K562 (cell line): ENCODE data around the gene TRAF3IP1.

Source experiments
- BHLHE40 ChIP-seq: IDR thresholded peaks from 2 replicates; pipeline ENCODE4 v1.6.1; 2011; ENCODE audit warnings: low read length, improper control_type of control experiment
- EZH2 ChIP-seq: IDR thresholded peaks from 2 replicates; pipeline ENCODE4 v1.6.1; 2012; ENCODE audit warnings: low read depth, mild to moderate bottlenecking, inconsistent platforms, low read length, borderline replicate concordance
- FOXA3 ChIP-seq, 2 experiments: fragments of 450-650 bp in 1 of 2; sonication (generic) in 1 of 2; formaldehyde crosslinking; IDR thresholded peaks in 1 of 2; conservative IDR thresholded peaks in 1 of 2; 2 replicates each; pipeline versions ENCODE4 v1.4.0 to v1.8.0; 2020 to 2022; ENCODE audit warnings: mild to moderate bottlenecking in 2 of 2, missing genetic modification reagents in 1 of 2
- NCOA1 ChIP-seq: fragments of 450-650 bp; IDR thresholded peaks from 2 replicates; pipeline ENCODE4 v1.6.1; 2016; ENCODE audit warnings: low read depth
- NFATC3 ChIP-seq: fragments of 450-650 bp; IDR thresholded peaks from 2 replicates; pipeline ENCODE4 v1.6.1; 2017; ENCODE audit warnings: mild to moderate bottlenecking
- POLR2H ChIP-seq: IDR thresholded peaks from 2 replicates; pipeline ENCODE4 v1.6.1; 2016; ENCODE audit warnings: missing genetic modification characterization, low read depth, mild to moderate bottlenecking, control low read depth, missing compliant biosample characterization, moderate library complexity
- RAD21 ChIP-seq, 2 experiments: fragments of 250-450 bp in 1 of 2; fragments of 450-650 bp in 1 of 2; sonication (Bioruptor Pico) in 1 of 2; formaldehyde crosslinking in 1 of 2; IDR thresholded peaks in 1 of 2; conservative IDR thresholded peaks in 1 of 2; 2 replicates each; pipeline versions ENCODE4 v1.4.0 to v1.8.0; 2020 to 2022; ENCODE audit warnings: mild to moderate bottlenecking in 2 of 2, moderate library complexity in 1 of 2
- ZBTB7A ChIP-seq: IDR thresholded peaks from 2 replicates; pipeline ENCODE4 v1.6.1; 2011; ENCODE audit warnings: low read depth, mild to moderate bottlenecking, low read length, moderate library complexity, borderline replicate concordance; ENCODE audit not compliant: control insufficient read depth
- ZNF274 ChIP-seq: IDR thresholded peaks from 2 replicates; pipeline ENCODE4 v1.6.1; 2011; ENCODE audit warnings: low read depth, mild to moderate bottlenecking, low read length, moderate library complexity, borderline replicate concordance
- TF ChIP-seq, protein P1 (sequence below): sonication (generic); formaldehyde crosslinking; IDR thresholded peaks from 2 replicates; pipeline ENCODE4 v1.4.0; 2020; ENCODE audit warnings: mild to moderate bottlenecking, missing genetic modification reagents
- TF ChIP-seq, protein P2 (sequence below): fragments of 250-450 bp; sonication (Bioruptor Pico); IDR thresholded peaks from 2 replicates; pipeline ENCODE4 v1.8.0; 2022; ENCODE audit warnings: moderate library complexity, mild to moderate bottlenecking, inconsistent platforms

DNA sequence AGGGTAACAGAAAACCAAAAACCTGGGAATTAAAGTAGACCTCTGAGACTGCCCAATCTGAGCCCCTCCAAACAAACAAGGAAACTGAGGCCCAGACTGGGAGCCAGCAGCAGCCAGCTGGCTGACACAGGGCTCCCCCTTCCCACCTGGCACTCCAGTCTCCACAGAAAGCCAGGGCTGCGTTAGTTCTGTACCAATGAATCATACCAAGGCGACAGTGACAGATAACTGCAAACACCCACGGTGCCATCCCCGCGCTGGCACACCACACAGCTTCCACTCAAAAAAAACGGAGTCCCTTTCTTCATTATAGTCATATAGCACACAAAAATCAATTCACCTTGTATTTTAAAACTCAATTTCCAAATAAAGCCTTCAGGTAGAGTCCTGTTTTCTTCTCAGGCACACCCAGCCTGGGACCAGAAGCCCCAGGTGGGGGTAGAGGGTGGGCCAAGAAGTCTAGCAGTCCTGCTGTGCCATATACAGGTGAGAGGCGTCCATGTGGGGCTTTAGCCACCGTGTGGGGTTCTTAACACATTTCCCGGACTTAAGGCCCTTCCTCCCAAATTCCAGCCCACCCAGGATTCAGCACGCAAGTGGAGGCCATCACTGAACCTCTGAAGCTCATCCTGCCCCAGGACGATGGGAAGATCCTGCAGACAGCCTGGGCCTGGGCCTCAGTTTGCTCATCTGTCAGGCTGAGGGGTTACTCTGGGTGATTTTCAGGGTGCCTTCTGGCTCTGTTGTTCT is 33.2 kb upstream of the TRAF3IP1 start:
- TF ChIP-seq BHLHE40 (no peak), FOXA3 (CRISPR knock-in tag; conservative IDR thresholded peaks at IDR 0.05 in 1 of 2, IDR thresholded peaks at IDR 0.05 in 1 of 2) (no peak), RAD21 (CRISPR knock-in tag; conservative IDR thresholded peaks at IDR 0.05 in 1 of 2, IDR thresholded peaks at IDR 0.05 in 1 of 2) (no peak), ZNF274 (no peak), EZH2 (no peak), NCOA1 (no peak), ZBTB7A (no peak), POLR2H (tag) (no peak), NFATC3 (no peak)
- TF ChIP-seq, protein P1, sequence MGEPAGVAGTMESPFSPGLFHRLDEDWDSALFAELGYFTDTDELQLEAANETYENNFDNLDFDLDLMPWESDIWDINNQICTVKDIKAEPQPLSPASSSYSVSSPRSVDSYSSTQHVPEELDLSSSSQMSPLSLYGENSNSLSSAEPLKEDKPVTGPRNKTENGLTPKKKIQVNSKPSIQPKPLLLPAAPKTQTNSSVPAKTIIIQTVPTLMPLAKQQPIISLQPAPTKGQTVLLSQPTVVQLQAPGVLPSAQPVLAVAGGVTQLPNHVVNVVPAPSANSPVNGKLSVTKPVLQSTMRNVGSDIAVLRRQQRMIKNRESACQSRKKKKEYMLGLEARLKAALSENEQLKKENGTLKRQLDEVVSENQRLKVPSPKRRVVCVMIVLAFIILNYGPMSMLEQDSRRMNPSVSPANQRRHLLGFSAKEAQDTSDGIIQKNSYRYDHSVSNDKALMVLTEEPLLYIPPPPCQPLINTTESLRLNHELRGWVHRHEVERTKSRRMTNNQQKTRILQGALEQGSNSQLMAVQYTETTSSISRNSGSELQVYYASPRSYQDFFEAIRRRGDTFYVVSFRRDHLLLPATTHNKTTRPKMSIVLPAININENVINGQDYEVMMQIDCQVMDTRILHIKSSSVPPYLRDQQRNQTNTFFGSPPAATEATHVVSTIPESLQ, result no peak
- TF ChIP-seq, protein P2, sequence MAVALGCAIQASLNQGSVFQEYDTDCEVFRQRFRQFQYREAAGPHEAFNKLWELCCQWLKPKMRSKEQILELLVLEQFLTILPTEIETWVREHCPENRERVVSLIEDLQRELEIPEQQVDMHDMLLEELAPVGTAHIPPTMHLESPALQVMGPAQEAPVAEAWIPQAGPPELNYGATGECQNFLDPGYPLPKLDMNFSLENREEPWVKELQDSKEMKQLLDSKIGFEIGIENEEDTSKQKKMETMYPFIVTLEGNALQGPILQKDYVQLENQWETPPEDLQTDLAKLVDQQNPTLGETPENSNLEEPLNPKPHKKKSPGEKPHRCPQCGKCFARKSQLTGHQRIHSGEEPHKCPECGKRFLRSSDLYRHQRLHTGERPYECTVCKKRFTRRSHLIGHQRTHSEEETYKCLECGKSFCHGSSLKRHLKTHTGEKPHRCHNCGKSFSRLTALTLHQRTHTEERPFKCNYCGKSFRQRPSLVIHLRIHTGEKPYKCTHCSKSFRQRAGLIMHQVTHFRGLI (CRISPR knock-in tag), result no peak
